22Rv1 (cell line): ENCODE results near the gene PTPRG.

ENCODE experiments used
- CTCF ChIP-seq: fragments of 450-650 bp; IDR thresholded peaks from 2 replicates; pipeline ENCODE4 v1.5.1; 2017; ENCODE audit warnings: mild to moderate bottlenecking
- ZFX ChIP-seq: fragments of 450-650 bp; IDR thresholded peaks from 2 replicates; pipeline ENCODE4 v1.6.1; 2017; ENCODE audit warnings: antibody characterized with exemption, borderline replicate concordance

- TF ChIP-seq CTCF (no peak), ZFX (no peak)
These were observed 593.2 kb downstream of the PTPRG start for GRCh38 chr3:62154457-62155148.
